H7 (cell line): ENCODE measurements around the gene ROPN1L. TPM values are rescaled to one million over a fixed set of nuclear protein-coding genes. Genes with fewer than 3 reads are reported as not detected.

Experiments used
- DNase-seq: peaks from one replicate; pipeline ENCODE4 v3.0.0; 2012
- H3K27me3 ChIP-seq: 2 replicates; pipeline ENCODE4 v1.6.0; 2011; ENCODE audit warnings: mild to moderate bottlenecking, low read length; ENCODE audit not compliant: control insufficient read depth, insufficient read depth
- H3K36me3 ChIP-seq: replicated peaks from 2 replicates; pipeline ENCODE4 v1.5.1; 2011; ENCODE audit warnings: low read length; ENCODE audit not compliant: control insufficient read depth, insufficient read depth
- H3K4me3 ChIP-seq: 2 replicates; pipeline ENCODE4 v1.5.1; 2011; ENCODE audit warnings: low read depth, mild to moderate bottlenecking, control low read depth, low read length, moderate library complexity; ENCODE audit not compliant: insufficient read depth
- total RNA-seq: library from RNA; depleted of rRNA; stranded (reverse); fragments of >200 nt; shearing (Covaris generic); gene quantifications from 2 replicates; pipeline ENCODE4 v1.2.3, GENCODE V29; 2014

Gene ROPN1L
- total RNA-seq, 1 experiment from 2014 or later: not detected

DNA sequence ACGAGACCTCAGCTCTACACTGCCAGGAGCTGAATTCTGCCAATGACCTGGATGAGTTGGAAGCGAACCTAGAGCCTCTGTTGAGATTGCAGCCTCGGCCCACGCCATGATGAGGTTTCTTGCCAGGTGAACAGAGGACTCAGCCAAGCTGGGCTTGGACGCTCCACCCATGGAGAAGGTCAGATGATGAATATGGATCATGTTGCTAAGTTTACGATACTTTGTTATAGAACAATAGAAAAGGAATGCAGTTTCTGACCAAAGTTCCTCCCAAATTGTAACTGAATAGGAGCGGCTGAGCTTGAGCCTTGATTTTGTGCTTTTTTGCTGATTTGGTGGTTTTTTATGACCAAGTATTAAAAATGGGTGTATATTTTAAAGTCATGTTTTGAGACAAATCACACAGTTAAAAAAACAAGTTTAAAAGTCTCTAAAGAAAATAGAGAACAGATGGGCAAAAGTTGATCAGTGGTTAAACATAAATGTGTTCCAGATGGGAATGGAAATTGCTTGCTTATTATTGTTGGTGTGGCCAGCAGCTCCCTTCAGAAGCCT lies 32.9 kb downstream of the ROPN1L start:
- DNase-seq: no peak
- no peaks in the 10 kb centered on the region for H3K36me3 ChIP-seq
- no peaks in the 10 kb centered on the region; the same call in 1 of the 2 replicates for H3K27me3 ChIP-seq
- H3K4me3 ChIP-seq: no peak overlapping the region

DNA sequence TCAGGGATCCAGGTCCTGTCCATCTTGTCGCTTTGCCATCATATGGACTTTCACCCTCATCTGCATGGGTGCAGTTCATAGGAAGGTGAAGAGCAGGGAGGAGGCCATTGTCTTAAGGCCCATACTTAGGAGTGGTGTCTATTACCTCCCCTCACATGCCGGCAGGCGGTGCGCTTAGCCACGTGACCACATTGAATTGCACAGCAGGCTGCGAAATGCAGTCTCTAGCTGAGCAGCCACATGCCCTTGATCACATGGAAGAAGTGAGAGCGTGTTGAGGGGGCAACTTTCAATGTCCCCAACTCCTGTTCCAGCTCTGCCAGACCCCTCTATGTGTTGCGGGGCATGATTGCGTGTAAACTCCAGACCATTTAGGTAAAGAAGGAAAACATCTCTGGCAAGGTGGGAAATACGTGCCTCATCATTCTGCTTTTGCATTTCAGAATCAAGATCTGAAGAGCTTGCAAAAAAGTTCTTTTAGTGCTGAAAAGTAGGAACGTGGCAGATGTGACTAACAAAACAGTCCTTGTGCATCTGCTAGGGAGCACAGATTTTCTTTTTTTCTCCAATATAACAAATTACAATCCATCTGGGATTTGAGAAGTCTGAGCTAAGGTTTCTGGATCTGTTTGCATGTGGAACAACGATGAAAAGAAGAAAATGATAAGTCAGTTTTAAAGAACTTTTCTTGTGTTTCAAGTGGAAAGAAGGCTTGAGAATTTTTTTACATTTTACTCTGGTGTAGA lies 34.4 kb downstream of the ROPN1L start:
- no peak for DNase-seq
- no peak overlapping the region for H3K4me3 ChIP-seq
- H3K36me3 ChIP-seq: no peaks in the 10 kb centered on the region
- no peaks in the 10 kb centered on the region; the same call in 1 of the 2 replicates for H3K27me3 ChIP-seq

DNA sequence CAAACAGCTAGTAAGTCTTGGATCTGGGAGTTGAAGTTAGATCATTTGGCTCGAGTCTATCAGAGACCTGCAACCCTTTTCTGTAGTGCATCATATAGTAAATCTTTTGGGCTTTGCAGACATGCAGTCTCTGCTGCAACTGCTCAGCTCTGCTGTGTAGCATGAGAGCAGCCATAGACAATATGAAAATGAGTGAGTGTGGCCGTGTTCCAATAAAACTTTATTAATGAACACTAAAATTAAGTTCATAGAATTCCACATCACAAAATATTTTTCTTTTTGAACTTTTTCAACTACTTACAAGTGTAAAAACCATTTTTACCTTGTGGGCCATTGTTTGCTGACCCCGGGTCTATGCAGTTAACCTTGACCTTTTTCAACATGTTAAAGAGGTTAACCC lies 35.2 kb downstream of the ROPN1L start:
- Histone ChIP-seq H3K27me3 (no peaks in the 10 kb centered on the region; the same call in 1 of the 2 replicates), H3K4me3 (no peak overlapping the region), H3K36me3 (no peaks in the 10 kb centered on the region)
- DNase-seq: no peak

DNA sequence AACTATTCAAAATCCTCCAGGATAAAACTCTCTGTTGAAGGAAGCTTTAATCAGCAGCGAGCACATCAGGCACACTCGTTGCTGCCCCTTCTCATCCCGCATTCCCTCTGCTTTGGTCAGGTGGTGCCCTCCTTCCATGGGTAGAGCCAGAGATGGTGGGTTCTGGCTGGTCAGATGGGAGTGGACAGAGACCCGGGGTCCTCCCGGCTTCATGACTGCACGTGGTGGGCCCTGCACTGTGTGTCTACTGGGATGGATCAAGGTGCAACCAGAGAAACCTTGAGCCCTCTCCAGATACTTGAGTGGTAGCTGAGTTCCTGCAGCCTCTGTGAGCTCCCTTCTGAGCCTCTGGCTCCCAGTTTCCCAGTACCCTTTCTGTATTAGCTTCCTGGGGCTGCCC lies 36.3 kb downstream of the ROPN1L start:
- Histone ChIP-seq H3K4me3 (no peak overlapping the region), H3K27me3 (no peaks in the 10 kb centered on the region; the same call in 1 of the 2 replicates), H3K36me3 (no peaks in the 10 kb centered on the region)
- no peak for DNase-seq

DNA sequence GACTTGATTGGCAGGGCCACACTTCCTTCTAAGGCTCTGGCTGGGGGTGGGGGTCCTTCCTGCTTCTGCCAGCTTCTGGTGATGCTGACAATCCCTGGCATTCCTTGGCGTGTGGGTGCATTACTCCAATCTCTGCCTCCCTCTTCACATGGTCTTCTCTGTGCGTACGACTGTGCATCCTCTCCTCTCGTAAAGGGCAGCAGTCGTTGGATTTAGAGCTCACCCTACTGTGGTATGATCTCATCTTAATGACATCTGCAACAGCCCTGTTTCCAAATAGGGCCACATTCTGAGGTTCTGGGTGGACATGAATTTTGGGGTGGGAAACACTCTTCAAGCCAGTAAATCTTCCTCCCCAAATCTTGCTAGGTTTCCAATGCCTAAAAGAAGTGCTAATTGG lies 36.8 kb downstream of the ROPN1L start:
- Histone ChIP-seq H3K36me3 (no peaks in the 10 kb centered on the region), H3K4me3 (no peak overlapping the region)
- no peak for DNase-seq

DNA sequence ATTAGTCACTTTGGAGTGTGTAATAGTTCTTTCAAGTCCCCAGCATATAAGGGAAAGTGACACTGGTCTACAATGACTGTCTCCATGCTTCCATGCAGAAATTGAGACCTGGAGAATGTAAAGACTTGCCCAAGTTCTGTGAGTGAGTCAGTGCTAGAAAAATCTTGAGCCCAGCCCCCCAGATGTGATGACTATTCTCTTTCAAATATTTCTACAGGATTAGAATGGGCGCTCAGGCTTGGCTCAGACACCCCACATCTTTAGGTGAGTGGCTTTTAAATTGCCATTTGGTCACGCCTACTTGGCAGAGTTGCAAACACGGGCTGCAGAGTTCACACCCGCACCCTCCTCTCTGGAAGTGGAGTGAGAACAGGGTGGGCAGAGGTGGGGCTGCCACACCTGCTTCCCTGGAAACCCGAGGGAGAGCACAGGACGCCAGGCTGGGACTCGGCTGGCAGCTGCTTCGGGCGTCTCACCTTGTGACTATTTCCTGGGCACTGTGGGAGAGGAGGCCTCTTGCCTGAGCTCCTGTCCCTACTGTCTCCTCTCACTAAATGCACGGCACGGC lies 37.6 kb downstream of the ROPN1L start:
- H3K4me3 ChIP-seq: no peak overlapping the region
- DNase-seq: no peak
- H3K36me3 ChIP-seq: no peaks in the 10 kb centered on the region
- H3K27me3 ChIP-seq: peaks cover 1% of the 10 kb centered on the region; the same call in 1 of the 2 replicates

More for the DNA sequence above, 36.8 kb downstream of the ROPN1L start:
- peaks cover under 1% of the 10 kb centered on the region; the same call in 1 of the 2 replicates for H3K27me3 ChIP-seq

DNA sequence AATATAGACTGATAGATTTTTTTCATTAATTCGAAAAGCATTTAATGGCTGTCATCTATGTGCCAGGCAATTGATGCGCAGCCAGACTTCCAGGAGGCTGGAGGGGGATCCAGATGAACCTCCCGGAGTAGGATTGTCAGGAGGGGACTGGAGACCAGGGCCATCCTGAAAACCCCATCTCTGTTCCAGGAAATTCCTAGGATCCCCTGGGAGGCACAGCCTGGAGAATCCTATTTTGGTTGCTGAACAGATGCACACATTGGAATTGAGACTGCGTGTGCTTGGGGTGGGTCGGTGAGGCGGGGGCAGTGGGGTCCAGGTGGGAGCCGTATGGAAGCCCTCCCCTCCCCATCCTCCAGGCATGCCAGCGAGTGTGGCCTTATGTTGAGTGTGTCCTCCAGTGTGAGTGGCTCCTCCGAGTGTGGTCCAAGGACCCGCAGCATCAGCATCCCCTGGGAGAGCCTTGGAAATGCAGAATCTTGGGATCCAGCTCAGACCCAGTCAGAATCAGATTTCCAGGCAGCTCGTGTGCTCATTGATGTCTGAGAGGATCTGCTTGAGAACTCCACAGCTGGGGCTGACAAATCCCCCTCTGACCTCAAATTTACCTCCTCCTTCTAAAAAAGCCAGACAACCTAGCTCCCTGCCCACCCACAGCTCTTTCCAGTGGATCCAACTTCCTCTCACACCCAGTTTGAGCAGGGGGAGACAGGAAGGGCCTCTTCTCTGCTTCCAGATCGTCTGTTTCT lies 38.7 kb downstream of the ROPN1L start:
- no peaks in the 10 kb centered on the region for H3K36me3 ChIP-seq
- no peak overlapping the region for H3K4me3 ChIP-seq
- DNase-seq: no peak
- peaks cover 1% of the 10 kb centered on the region; the same call in 1 of the 2 replicates for H3K27me3 ChIP-seq

DNA sequence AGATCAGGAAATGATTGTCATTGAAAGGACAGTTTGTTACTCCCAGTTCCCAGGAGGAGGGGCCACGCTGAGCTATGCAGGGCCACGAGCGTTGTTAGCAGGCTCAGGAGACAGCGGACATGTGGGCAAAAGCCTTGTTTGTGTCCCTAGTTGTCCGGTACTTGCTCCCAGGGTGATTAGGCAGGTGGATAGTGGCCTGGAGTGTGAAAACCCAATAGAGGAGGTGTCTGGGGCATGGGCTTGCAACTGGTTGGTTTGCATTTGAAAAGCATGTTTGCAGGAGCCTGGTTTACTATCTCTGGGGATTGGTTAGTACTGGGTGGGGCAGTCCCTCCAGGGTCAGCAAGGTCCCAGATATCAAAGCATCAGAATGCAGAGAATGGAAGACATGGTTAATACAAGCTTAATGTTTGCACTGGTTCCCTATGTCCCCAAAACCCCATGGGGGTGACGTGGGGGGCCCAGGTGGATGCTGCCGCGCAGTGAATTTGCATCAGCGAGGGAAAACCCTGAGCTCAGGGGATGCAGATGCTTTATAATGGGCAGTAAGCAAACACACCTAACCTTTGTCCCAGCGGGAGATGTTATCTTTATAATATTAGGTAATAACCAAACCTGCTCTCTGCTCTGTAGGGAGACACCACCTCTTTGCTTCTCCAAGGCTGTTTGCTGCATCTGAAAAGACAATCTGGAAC lies 39.7 kb downstream of the ROPN1L start:
- no peaks in the 10 kb centered on the region for H3K36me3 ChIP-seq
- H3K27me3 ChIP-seq: peaks cover 1% of the 10 kb centered on the region; the same call in 1 of the 2 replicates
- H3K4me3 ChIP-seq: no peak overlapping the region
- peak; percentile 83 for DNase-seq

DNA sequence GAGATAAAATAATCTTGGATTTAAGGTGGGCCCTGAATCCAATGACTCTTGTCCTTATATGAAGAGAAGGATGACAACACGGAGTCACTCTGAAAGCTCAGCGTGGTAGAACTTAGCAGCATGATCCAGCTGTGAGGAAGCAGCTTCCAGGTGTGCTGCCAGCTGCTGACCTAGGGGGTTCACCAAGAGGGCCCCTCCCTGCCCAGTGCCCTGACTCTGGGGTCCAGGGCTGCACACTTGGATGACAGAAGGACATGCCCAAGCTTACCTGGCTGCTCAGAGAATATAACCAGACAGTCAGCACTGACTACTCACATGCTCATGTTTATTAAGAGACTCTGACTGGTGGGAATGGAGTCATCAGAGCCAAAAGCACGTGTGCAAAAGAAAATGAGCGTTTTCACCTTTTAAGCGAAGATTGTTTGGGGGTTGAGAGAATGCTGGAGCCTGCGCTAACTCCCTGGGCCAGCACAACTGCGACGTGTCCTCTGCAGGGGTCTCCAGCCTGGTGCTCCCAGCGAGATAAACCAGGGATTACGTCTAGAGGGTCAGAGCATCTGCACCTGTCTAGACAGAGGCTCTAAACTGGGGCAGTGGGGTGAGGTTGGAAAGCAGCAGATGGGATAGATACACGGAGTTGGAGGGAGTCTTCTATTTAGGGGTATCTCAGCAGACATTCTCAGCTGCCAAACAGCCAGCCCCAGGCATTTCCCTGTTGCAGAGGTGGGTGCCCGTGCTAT lies 41.3 kb downstream of the ROPN1L start:
- Histone ChIP-seq H3K27me3 (peaks cover 1% of the 10 kb centered on the region; the same call in 1 of the 2 replicates), H3K36me3 (no peaks in the 10 kb centered on the region), H3K4me3 (no peak overlapping the region)
- DNase-seq: no peak

DNA sequence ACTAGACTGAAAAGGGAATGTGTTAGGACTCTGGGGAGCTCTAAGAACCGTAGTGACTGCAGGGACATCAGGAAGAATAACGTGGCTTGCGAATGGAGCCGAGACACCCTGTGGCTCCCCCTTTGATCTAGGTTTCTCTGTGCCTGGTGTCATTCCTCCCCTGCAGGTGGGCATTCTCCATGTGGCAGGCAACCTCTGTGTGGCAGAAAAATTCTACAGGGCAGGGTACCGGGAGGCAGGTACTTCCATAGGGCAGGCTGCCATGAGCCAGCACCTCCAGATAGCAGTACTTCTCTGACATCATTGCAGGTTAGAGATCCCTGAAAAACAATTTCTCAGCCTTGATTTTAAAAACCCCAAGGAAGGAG lies 43.1 kb downstream of the ROPN1L start:
- H3K36me3 ChIP-seq: no peaks in the 10 kb centered on the region
- H3K4me3 ChIP-seq: no peak overlapping the region
- peak; percentile 72 for DNase-seq
- peaks cover 1% of the 10 kb centered on the region; the same call in 1 of the 2 replicates for H3K27me3 ChIP-seq

DNA sequence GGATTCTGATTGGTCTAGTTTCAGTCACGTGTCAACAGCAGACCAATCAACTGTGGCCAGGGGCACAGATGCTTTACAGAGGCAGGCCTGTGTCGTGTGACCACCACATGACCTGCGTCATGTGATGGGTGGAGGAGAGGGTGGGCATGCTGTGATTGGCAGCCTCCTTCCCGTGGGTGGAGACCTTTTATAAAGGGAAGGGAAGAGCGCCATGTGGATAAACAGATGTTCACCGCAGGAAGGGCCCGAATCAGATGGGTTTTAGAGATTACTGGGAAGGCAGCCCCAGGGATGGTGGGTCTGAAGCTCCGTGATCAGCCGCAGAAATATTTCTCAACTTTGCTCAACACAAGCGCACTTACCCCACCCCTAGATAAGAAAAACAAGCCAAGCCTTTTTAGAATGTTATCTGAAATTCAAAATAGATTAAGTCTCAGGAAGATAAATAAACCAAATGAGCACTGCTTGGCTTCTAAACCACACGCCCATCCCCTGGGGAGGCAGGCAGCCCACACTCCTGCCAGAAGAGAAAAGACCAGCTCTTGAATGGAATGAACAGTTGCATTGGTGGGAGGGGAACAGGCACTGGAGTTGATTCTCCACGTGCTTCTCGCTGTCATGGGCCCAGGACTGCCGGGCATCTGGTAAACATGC lies 43.6 kb downstream of the ROPN1L start:
- Histone ChIP-seq H3K27me3 (peaks cover 1% of the 10 kb centered on the region; the same call in 1 of the 2 replicates), H3K36me3 (no peaks in the 10 kb centered on the region), H3K4me3 (no peak overlapping the region)
- DNase-seq: peak; percentile 85

DNA sequence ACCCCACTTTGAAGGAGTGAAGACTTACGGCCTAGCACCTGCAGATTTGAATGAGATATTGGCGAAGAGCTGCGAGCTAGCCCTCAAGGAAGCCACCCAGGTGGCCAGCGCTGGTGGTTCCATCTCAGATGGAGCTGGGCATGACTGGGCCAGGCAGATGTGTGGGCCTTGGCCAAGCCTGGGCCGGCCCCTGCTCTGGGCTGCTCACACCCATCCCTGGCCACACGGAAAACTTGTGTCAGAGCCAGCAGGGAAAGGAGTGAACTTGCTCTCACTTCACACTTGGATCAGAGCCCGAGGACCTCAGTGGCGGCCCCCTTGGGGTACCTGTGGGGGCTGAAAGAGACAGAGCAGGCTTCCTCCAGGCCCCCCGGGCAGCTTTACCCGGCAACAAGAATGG lies 44.2 kb downstream of the ROPN1L start:
- DNase-seq: no peak
- Histone ChIP-seq H3K4me3 (no peak overlapping the region), H3K36me3 (no peaks in the 10 kb centered on the region), H3K27me3 (peaks cover 1% of the 10 kb centered on the region; the same call in 1 of the 2 replicates)
